Measurements from ENCODE around the gene FNIP2. TPM values are rescaled to one million over a fixed set of nuclear protein-coding genes. Genes with fewer than 3 reads are reported as not detected.

FNIP2 gene
- total and polyA plus RNA-seq, 2 donors (not counting 1 experiment from before 2014, with no cell fraction given), result 0.03 to 0.17 TPM

DNA sequence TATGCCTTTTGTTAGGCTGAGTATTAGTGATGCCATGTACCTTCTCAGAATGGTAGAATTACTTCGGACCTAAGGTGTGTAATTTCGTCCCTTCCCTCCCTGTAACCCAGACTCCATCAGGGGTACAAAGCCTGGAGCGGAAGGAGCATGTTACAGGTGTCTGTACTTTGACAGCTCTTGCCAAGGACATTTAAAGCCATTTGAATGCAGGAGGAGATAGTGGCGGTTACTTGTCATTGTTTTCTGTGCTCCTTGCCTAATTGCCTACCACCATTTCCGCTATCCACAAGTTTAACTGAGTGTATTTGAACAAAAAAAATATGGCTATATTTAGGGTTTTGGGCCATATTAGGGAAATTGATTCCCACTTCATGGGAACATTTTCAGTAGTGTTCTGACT, 1.8 kb downstream of the FNIP2 start:
- peak overlapping the region; percentile 6 for H3K4me3 Mint-ChIP-seq
- H3K4me1 ChIP-seq (ENCODE audit: control insufficient read depth in 2 of 2, insufficient read depth in 2 of 2, low read length in 2 of 2), result peaks cover 12 to 22% of the 10 kb centered on the region in 2 donors
- H3K9me3 Mint-ChIP-seq (ENCODE audit: insufficient read depth), result no peaks in the 10 kb centered on the region
- no peaks in the 10 kb centered on the region for H3K79me2 ChIP-seq (ENCODE audit: control insufficient read depth, insufficient read depth, low read length)
- ATAC-seq (ENCODE audit: low read depth) (no peak), DNase-seq (no peak)
- no peak overlapping the region for H3K4me3 ChIP-seq (ENCODE audit: control extremely low read depth in 1 of 5, extremely low read depth in 1 of 5, insufficient read depth in 1 of 5, low read depth in 2 of 5, low read length in 4 of 5)
- H3K27me3 ChIP-seq (replicated peaks in 1 of 4; ENCODE audit: control extremely low read depth in 1 of 4, control insufficient read depth in 3 of 4, insufficient read depth in 4 of 4, low read length in 3 of 4), result peaks cover 8 to 76% (median 69%) of the 10 kb centered on the region in 4 experiments
- peaks cover 74% of the 10 kb centered on the region for H3K27me3 Mint-ChIP-seq
- whole genome bisulfite sequencing (ENCODE audit: insufficient coverage), result no CpG with 5 or more reads among the region's 5 CpGs
- no peak for TF ChIP-seq EZH2 (IDR thresholded peaks at IDR 0.05; ENCODE audit: borderline replicate concordance, insufficient read depth, low read depth, low read length, poor library complexity, severe bottlenecking)
- TF ChIP-seq, protein P1, sequence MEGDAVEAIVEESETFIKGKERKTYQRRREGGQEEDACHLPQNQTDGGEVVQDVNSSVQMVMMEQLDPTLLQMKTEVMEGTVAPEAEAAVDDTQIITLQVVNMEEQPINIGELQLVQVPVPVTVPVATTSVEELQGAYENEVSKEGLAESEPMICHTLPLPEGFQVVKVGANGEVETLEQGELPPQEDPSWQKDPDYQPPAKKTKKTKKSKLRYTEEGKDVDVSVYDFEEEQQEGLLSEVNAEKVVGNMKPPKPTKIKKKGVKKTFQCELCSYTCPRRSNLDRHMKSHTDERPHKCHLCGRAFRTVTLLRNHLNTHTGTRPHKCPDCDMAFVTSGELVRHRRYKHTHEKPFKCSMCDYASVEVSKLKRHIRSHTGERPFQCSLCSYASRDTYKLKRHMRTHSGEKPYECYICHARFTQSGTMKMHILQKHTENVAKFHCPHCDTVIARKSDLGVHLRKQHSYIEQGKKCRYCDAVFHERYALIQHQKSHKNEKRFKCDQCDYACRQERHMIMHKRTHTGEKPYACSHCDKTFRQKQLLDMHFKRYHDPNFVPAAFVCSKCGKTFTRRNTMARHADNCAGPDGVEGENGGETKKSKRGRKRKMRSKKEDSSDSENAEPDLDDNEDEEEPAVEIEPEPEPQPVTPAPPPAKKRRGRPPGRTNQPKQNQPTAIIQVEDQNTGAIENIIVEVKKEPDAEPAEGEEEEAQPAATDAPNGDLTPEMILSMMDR (IDR thresholded peaks at IDR 0.05), result no peak
- no peak overlapping the region for H2AFZ ChIP-seq (ENCODE audit: insufficient read depth, low read depth, low read length, poor library complexity, severe bottlenecking)
- intact Hi-C loops (cut with micrococcal nuclease), result no loop called here
- H3K4me1 Mint-ChIP-seq, result peaks cover 8% of the 10 kb centered on the region
- no peak overlapping the region for H3K4me2 ChIP-seq (replicated peaks; ENCODE audit: low read depth, low read length, poor library complexity, severe bottlenecking)
- H3K36me3 ChIP-seq (replicated peaks in 1 of 2; ENCODE audit: control extremely low read depth in 1 of 2, control insufficient read depth in 1 of 2, extremely low read depth in 1 of 2, insufficient read depth in 2 of 2, low read length in 1 of 2), result no peaks in the 10 kb centered on the region
- peaks cover 5 to 9% (median 7%) of the 10 kb centered on the region in 3 donors for H3K9me3 ChIP-seq (ENCODE audit: control extremely low read depth in 1 of 3, control insufficient read depth in 2 of 3, insufficient read depth in 1 of 3, low read length in 2 of 3)
- H4K20me1 ChIP-seq (ENCODE audit: control insufficient read depth, insufficient read depth, low read length, poor library complexity, severe bottlenecking), result no peaks in the 10 kb centered on the region
- H3K27ac Mint-ChIP-seq, result no peak overlapping the region
- ChIA-PET POLR2A (no interaction called here), CTCF (no interaction called here)
- H3K9ac ChIP-seq (ENCODE audit: low read length), result no peak overlapping the region
- no peak overlapping the region for H3K27ac ChIP-seq (ENCODE audit: low read length in 2 of 2)

DNA sequence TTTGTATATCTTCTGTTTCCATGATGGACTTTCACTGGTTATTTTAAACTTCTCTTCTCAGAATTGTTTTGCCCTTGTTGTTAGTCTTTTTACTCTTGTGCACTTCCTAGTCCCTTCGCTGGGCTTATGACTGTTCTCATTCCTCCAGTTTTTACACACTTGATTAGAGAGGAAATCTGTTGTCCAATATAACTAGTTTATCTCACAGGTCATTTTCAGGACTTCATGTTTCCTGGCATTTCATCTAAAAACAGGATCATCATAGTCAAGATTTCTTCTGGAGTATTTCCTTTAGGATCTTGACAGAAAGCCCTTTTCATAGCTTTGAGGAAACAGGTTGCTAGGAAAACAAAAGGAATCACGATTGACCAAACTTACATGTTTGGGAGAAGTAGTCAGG, 3.0 kb downstream of the FNIP2 start:
- H3K9me3 Mint-ChIP-seq (ENCODE audit: insufficient read depth), result no peaks in the 10 kb centered on the region
- Histone ChIP-seq H3K9me3 (ENCODE audit: control extremely low read depth in 1 of 3, control insufficient read depth in 2 of 3, insufficient read depth in 1 of 3, low read length in 2 of 3) (peaks cover 5 to 9% (median 7%) of the 10 kb centered on the region in 3 donors), H3K27ac (ENCODE audit: low read length in 2 of 2) (no peak overlapping the region), H2AFZ (ENCODE audit: insufficient read depth, low read depth, low read length, poor library complexity, severe bottlenecking) (no peak overlapping the region), H3K36me3 (replicated peaks in 1 of 2; ENCODE audit: control extremely low read depth in 1 of 2, control insufficient read depth in 1 of 2, extremely low read depth in 1 of 2, insufficient read depth in 2 of 2, low read length in 1 of 2) (no peaks in the 10 kb centered on the region), H3K4me1 (ENCODE audit: control insufficient read depth in 2 of 2, insufficient read depth in 2 of 2, low read length in 2 of 2) (peaks cover 12 to 22% of the 10 kb centered on the region in 2 donors), H3K9ac (ENCODE audit: low read length) (no peak overlapping the region), H3K4me2 (replicated peaks; ENCODE audit: low read depth, low read length, poor library complexity, severe bottlenecking) (no peak overlapping the region), H3K27me3 (replicated peaks in 1 of 4; ENCODE audit: control extremely low read depth in 1 of 4, control insufficient read depth in 3 of 4, insufficient read depth in 4 of 4, low read length in 3 of 4) (peaks cover 10 to 73% (median 66%) of the 10 kb centered on the region in 4 experiments), H3K4me3 (ENCODE audit: control extremely low read depth in 1 of 5, extremely low read depth in 1 of 5, insufficient read depth in 1 of 5, low read depth in 2 of 5, low read length in 4 of 5) (no peak overlapping the region), H4K20me1 (ENCODE audit: control insufficient read depth, insufficient read depth, low read length, poor library complexity, severe bottlenecking) (no peaks in the 10 kb centered on the region), H3K79me2 (ENCODE audit: control insufficient read depth, insufficient read depth, low read length) (no peaks in the 10 kb centered on the region)
- no peak for ATAC-seq (ENCODE audit: low read depth)
- H3K4me3 Mint-ChIP-seq, result no peak overlapping the region
- peaks cover 8% of the 10 kb centered on the region for H3K4me1 Mint-ChIP-seq
- peaks cover 73% of the 10 kb centered on the region for H3K27me3 Mint-ChIP-seq
- DNase-seq, result no peak
- intact Hi-C loops (cut with micrococcal nuclease), result no loop called here
- POLR2A ChIA-PET, result no interaction called here
- no peak overlapping the region for H3K27ac Mint-ChIP-seq
- CTCF ChIA-PET, result no interaction called here
- no peak for TF ChIP-seq EZH2 (IDR thresholded peaks at IDR 0.05; ENCODE audit: borderline replicate concordance, insufficient read depth, low read depth, low read length, poor library complexity, severe bottlenecking)
- TF ChIP-seq, protein P1 (IDR thresholded peaks at IDR 0.05), result no peak
- 67% methylated on average over 1 of the region's 2 CpGs for WGBS (ENCODE audit: insufficient coverage)
